K562 (cell line): ENCODE results near the gene SLC10A2. TPM values are rescaled to one million over a fixed set of nuclear protein-coding genes. Genes with fewer than 3 reads are reported as not detected.

Experiments used
- ATAC-seq: fragments of 200-7000 bp; cut with Tn5 transposase; 3 replicates; pipeline ENCODE4 v1.9.1; 2020; ENCODE audit warnings: moderate library complexity
- BruUV-seq: library from RNA; stranded (reverse); fragments of 400-500 nt; replicated peaks from 2 replicates; lab custom pipeline; 2021; lab: Mats Ljungman, UMichigan
- CTCF ChIA-PET: fragments of 300-600 bp; formaldehyde crosslinking; extraction: SDS; loops from one replicate; lab custom pipeline; 2021; ENCODE audit warnings: low intra/inter-chr PET ratio; lab: Yijun Ruan, JAX
- POLR2A ChIA-PET: fragments of 300-600, 350-650 bp; sonication (Branson Sonifier 250); formaldehyde crosslinking; extraction: SDS; loops from one replicate; lab custom pipeline; 2021; ENCODE audit warnings: antibody characterized with exemption, inconsistent platforms; lab: Yijun Ruan, JAX
- DNase-seq, 4 experiments: peaks; one replicate each; pipeline versions ENCODE4 v3.0.0 to v3.0.0-alpha.2; 2011 to 2018; ENCODE audit warnings: low spot score in 3 of 4, mixed read lengths in 3 of 4; ENCODE audit errors: extremely low read depth in 1 of 4
- FAIRE-seq: peaks from 2 replicates; lab custom pipeline; 2011; peaks lifted over from hg19 to GRCh38; lab: Jason Lieb, UNC
- H2AFZ ChIP-seq: 2 replicates; pipeline ENCODE4 v1.6.0; 2011; ENCODE audit warnings: low read depth, low read length, control low read depth, inconsistent platforms
- H3K27ac ChIP-seq: fragments of 200-600 bp; 3 replicates; pipeline ENCODE4 v1.8.0; 2011; ENCODE audit warnings: low read depth, mild to moderate bottlenecking, control low read depth, inconsistent platforms, low read length, moderate library complexity, mixed read lengths; ENCODE audit errors: extremely low read depth
- H3K27me3 ChIP-seq, 2 experiments: fragments of 300-600 bp in 1 of 2; 2 replicates in 1 of 2; 3 replicates in 1 of 2; pipeline versions ENCODE4 v1.6.0 to v1.8.0; 2011; ENCODE audit warnings: inconsistent platforms in 2 of 2, low read length in 2 of 2, mild to moderate bottlenecking in 1 of 2, mixed read lengths in 1 of 2, moderate library complexity in 1 of 2; ENCODE audit not compliant: control insufficient read depth in 2 of 2, insufficient read depth in 2 of 2
- H3K36me3 ChIP-seq: fragments of 300-600 bp; 3 replicates; pipeline ENCODE4 v1.8.0; 2011; ENCODE audit warnings: mild to moderate bottlenecking, low read length, inconsistent platforms; ENCODE audit not compliant: control insufficient read depth, insufficient read depth
- H3K4me1 ChIP-seq, 2 experiments: fragments of 200-600 bp in 1 of 2; replicated peaks in 1 of 2; 2 replicates in 1 of 2; 3 replicates in 1 of 2; pipeline versions ENCODE4 v1.5.1 to v1.8.0; 2011; ENCODE audit warnings: inconsistent platforms in 2 of 2, low read length in 2 of 2, mild to moderate bottlenecking in 1 of 2, mixed read lengths in 1 of 2, moderate library complexity in 1 of 2; ENCODE audit not compliant: control insufficient read depth in 2 of 2, insufficient read depth in 2 of 2
- H3K4me2 ChIP-seq: 2 replicates; pipeline ENCODE4 v1.6.1; 2011; ENCODE audit warnings: low read length, control low read depth, inconsistent platforms, mixed read lengths; ENCODE audit not compliant: insufficient read depth
- H3K4me3 ChIP-seq: fragments of 200-600 bp; sonication (generic), shearing (Covaris generic); 2 replicates; pipeline ENCODE4 v1.5.1; 2016; ENCODE audit warnings: control low read depth, inconsistent platforms
- H3K79me2 ChIP-seq: fragments of 200-600 bp; 3 replicates; pipeline ENCODE4 v1.8.0; 2011; ENCODE audit warnings: low read length, inconsistent platforms; ENCODE audit not compliant: control insufficient read depth, insufficient read depth
- H3K9ac ChIP-seq, 2 experiments: 2 replicates each; pipeline versions ENCODE4 v1.6.0 to v1.6.1; 2011; ENCODE audit warnings: low read depth in 2 of 2, low read length in 2 of 2, control low read depth in 1 of 2, inconsistent platforms in 1 of 2, mild to moderate bottlenecking in 1 of 2, mixed read lengths in 1 of 2; ENCODE audit not compliant: insufficient read depth in 1 of 2
- H3K9me1 ChIP-seq: one replicate; pipeline ENCODE4 v1.6.0; 2011; ENCODE audit warnings: inconsistent platforms, mild to moderate bottlenecking, low read length, moderate library complexity; ENCODE audit not compliant: control insufficient read depth, insufficient read depth
- H3K9me3 ChIP-seq: replicated peaks from 2 replicates; pipeline ENCODE4 v1.5.1; 2011; ENCODE audit warnings: low read depth, low read length, inconsistent platforms; ENCODE audit not compliant: control insufficient read depth, insufficient read depth
- H4K20me1 ChIP-seq: replicated peaks from 2 replicates; pipeline ENCODE4 v1.6.1; 2011; ENCODE audit warnings: low read length, inconsistent platforms, mixed read lengths; ENCODE audit not compliant: control insufficient read depth, insufficient read depth
- AFF1 ChIP-seq, 2 experiments: fragments of 450-650 bp; IDR thresholded peaks; 2 replicates each; pipeline ENCODE4 v1.6.1; 2018; ENCODE audit warnings: mild to moderate bottlenecking in 2 of 2, low read depth in 1 of 2; ENCODE audit not compliant: partially characterized antibody in 2 of 2
- DNMT1 ChIP-seq: fragments of 450-650 bp; IDR thresholded peaks from 2 replicates; pipeline ENCODE4 v1.6.1; 2016; ENCODE audit warnings: antibody characterized with exemption, mild to moderate bottlenecking
- E4F1 ChIP-seq: fragments of 250-450 bp; sonication (Bioruptor Pico); IDR thresholded peaks from 2 replicates; pipeline ENCODE4 v1.5.0; 2021; ENCODE audit warnings: mild to moderate bottlenecking, borderline replicate concordance
- ELF4 ChIP-seq: fragments of 450-650 bp; formaldehyde crosslinking; IDR thresholded peaks from 2 replicates; pipeline ENCODE4 v1.4.0; 2022; ENCODE audit warnings: missing genetic modification characterization
- FOXK2 ChIP-seq, 2 experiments: fragments of 450-650 bp; IDR thresholded peaks in 1 of 2; conservative IDR thresholded peaks in 1 of 2; 2 replicates each; pipeline ENCODE4 v1.6.1; 2016; ENCODE audit warnings: low read depth in 2 of 2, mild to moderate bottlenecking in 1 of 2
- GTF2B ChIP-seq: IDR thresholded peaks from 2 replicates; pipeline ENCODE4 v1.6.1; 2011; ENCODE audit not compliant: insufficient read length; ENCODE audit errors: extremely low read depth
- PCBP2 ChIP-seq: fragments of 200-400 bp; formaldehyde crosslinking; IDR thresholded peaks from 2 replicates; pipeline ENCODE4 v1.6.1; 2018; ENCODE audit warnings: low read length, low read depth, mild to moderate bottlenecking, moderate library complexity; ENCODE audit not compliant: poor library complexity, severe bottlenecking
- SAFB2 ChIP-seq: fragments of 200-400 bp; formaldehyde crosslinking; IDR thresholded peaks from 2 replicates; pipeline ENCODE4 v1.6.1; 2018; ENCODE audit warnings: borderline replicate concordance, low read length, low read depth, moderate library complexity; ENCODE audit not compliant: severe bottlenecking
- SRF ChIP-seq, 2 experiments: fragments of 250-450, 450-650 bp in 1 of 2; sonication (Bioruptor Pico) in 1 of 2; sonication (generic) in 1 of 2; formaldehyde crosslinking; IDR thresholded peaks; 2 replicates each; pipeline versions ENCODE4 v1.5.0 to v1.5.1; 2020 to 2022; ENCODE audit warnings: mild to moderate bottlenecking in 1 of 2, missing genetic modification reagents in 1 of 2
- ZNF445 ChIP-seq: fragments of 250-450 bp; sonication (Bioruptor Pico); IDR thresholded peaks from 2 replicates; pipeline ENCODE4 v1.4.0; 2020; ENCODE audit warnings: low read depth, mild to moderate bottlenecking, moderate library complexity
- WGBS: fragments of 100-300 bp; shearing (Covaris generic); methylation state at CpG from one replicate; pipeline ENCODE4 v1.1.6; 2016; ENCODE audit warnings: low coverage, mixed read lengths; ENCODE audit not compliant: insufficient coverage; ENCODE audit errors: missing lambda C conversion rate; 5-methylcytosine and 5-hydroxymethylcytosine counted together
- in situ Hi-C: fragments of 300-500 bp; cut with MboI; formaldehyde crosslinking; loops from 4 replicates; pipeline ENCODE4 v1.15.0; 2018; ENCODE audit warnings: inconsistent platforms, mixed read lengths
- intact Hi-C: fragments of 100-400 bp; cut with micrococcal nuclease; formaldehyde crosslinking; loops from 2 replicates; pipeline ENCODE4 v1.14.2; 2022
- polyA plus RNA-seq, 8 experiments: library from polyadenylated mRNA; depleted of rRNA in 4 of 8; stranded (reverse) in 5 of 8; unstranded in 3 of 8; fragments of >200 nt; fragmentation: Nextera tagmentation in 2 of 8; fragmentation: Illumina TruSeq in 1 of 8; extraction: Ambion mirVana in 2 of 8; extraction: Trizol in 1 of 8; gene quantifications; 2 replicates each; pipeline versions ENCODE4 v1.2.1 to v1.2.3, GENCODE V29; 2011 to 2014; ENCODE audit warnings: inconsistent platforms in 1 of 8, missing spikeins in 1 of 8
- total RNA-seq, 7 experiments: library from RNA; depleted of rRNA in 6 of 7; stranded (reverse); fragments of >200 nt in 6 of 7; fragmentation: Illumina TruSeq in 2 of 7; extraction: Trizol in 2 of 7; gene quantifications; 2 replicates each; pipeline versions ENCODE4 v1.2.1 to v1.2.3, GENCODE V29; 2011 to 2021; ENCODE audit warnings: low replicate concordance in 1 of 7

SLC10A2 gene
- total and polyA plus RNA-seq, 9 of the 15 experiments (the other 6 are each of a cell fraction or from before 2014, with no cell fraction given) = not detected

GRCh38 chr13:103004661-103005345, 61.4 kb downstream of the SLC10A2 start:
- BruUV-seq = no TSS peak
- no peak overlapping the region for H3K27ac ChIP-seq
- in situ Hi-C loops = no loop called here

More at GRCh38 chr13:103004661-103005345, 61.4 kb downstream of the SLC10A2 start:
- H3K4me2 ChIP-seq = no peak overlapping the region
- no peaks in the 10 kb centered on the region for H3K9me3 ChIP-seq
- DNase-seq = no peak
- no peaks in the 10 kb centered on the region for H3K36me3 ChIP-seq
- CTCF ChIA-PET = no interaction called here
- H3K9me1 ChIP-seq = no peaks in the 10 kb centered on the region
- no peak for FAIRE-seq
- no peak overlapping the region for H2AFZ ChIP-seq
- TF ChIP-seq E4F1 (no peak), SAFB2 (no peak), AFF1 (IDR thresholded peaks at IDR 0.05; ENCODE audit: low read depth in 1 of 2, partially characterized antibody in 2 of 2) (no peak), ZNF445 (CRISPR knock-in tag) (no peak), PCBP2 (no peak), GTF2B (no peak), DNMT1 (no peak), SRF (CRISPR knock-in tag; IDR thresholded peaks at IDR 0.05) (no peak), ELF4 (CRISPR knock-in tag) (no peak), FOXK2 (conservative IDR thresholded peaks at IDR 0.05 in 1 of 2, IDR thresholded peaks at IDR 0.05 in 1 of 2; ENCODE audit: low read depth in 2 of 2) (no peak)
- POLR2A ChIA-PET = no interaction called here
- no peak for ATAC-seq
- 0% methylated on average over 4 of the region's 4 CpGs for WGBS
- H3K4me3 ChIP-seq = no peak overlapping the region
- no peaks in the 10 kb centered on the region for H3K4me1 ChIP-seq
- H3K79me2 ChIP-seq = no peaks in the 10 kb centered on the region
- no peak overlapping the region for H3K9ac ChIP-seq
- H4K20me1 ChIP-seq = no peaks in the 10 kb centered on the region
- H3K27me3 ChIP-seq = no peaks in the 10 kb centered on the region
- intact Hi-C loops = no loop called here
